Endothelial cell of umbilical vein (primary cell): ENCODE data around the gene LAMP1. TPM values are rescaled to one million over a fixed set of nuclear protein-coding genes. Genes with fewer than 3 reads are reported as not detected.

Source experiments
- BruUV-seq: library from RNA; stranded (reverse); fragments of 400-500 nt; replicated peaks from 2 replicates; lab custom pipeline; 2021; lab: Mats Ljungman, UMichigan
- CTCF ChIA-PET: fragments of 300-600, 350-600 bp; sonication (Branson Sonifier 250); formaldehyde crosslinking; loops from one replicate; lab custom pipeline; 2021; ENCODE audit warnings: antibody characterized with exemption, inconsistent platforms; lab: Charles Lee
- POLR2A ChIA-PET: fragments of 300-600, 350-600 bp; sonication (Branson Sonifier 250); formaldehyde crosslinking; loops from one replicate; lab custom pipeline; 2021; ENCODE audit warnings: antibody characterized with exemption, inconsistent platforms; lab: Charles Lee
- DNase-seq: peaks from one replicate; pipeline ENCODE4 v3.0.0-alpha.2; 2011; ENCODE audit warnings: low read depth, low spot score
- FAIRE-seq: peaks from 2 replicates; lab custom pipeline; 2011; peaks lifted over from hg19 to GRCh38; lab: Jason Lieb, UNC
- H2AFZ ChIP-seq: 2 replicates; pipeline ENCODE4 v1.6.0; 2012; ENCODE audit warnings: low read depth, low read length, control low read depth, inconsistent platforms
- H3K27ac ChIP-seq: 2 replicates; pipeline ENCODE4 v1.5.1; 2011; ENCODE audit warnings: low read depth, mild to moderate bottlenecking, control low read depth, low read length, moderate library complexity; ENCODE audit not compliant: insufficient read depth
- H3K27me3 ChIP-seq, 2 experiments: 2 replicates each; pipeline versions ENCODE4 v1.6.0 to v1.6.1; 2011; ENCODE audit warnings: low read length in 2 of 2, mixed read lengths in 1 of 2; ENCODE audit not compliant: control insufficient read depth in 2 of 2, insufficient read depth in 2 of 2
- H3K36me3 ChIP-seq, 2 experiments: 2 replicates in 1 of 2; 3 replicates in 1 of 2; pipeline ENCODE4 v1.5.1; 2011; ENCODE audit warnings: low read length in 2 of 2, mild to moderate bottlenecking in 1 of 2, moderate library complexity in 1 of 2; ENCODE audit not compliant: control insufficient read depth in 2 of 2, insufficient read depth in 2 of 2; ENCODE audit errors: extremely low read depth in 1 of 2
- H3K4me1 ChIP-seq: 3 replicates; pipeline ENCODE4 v1.5.1; 2011; ENCODE audit warnings: mild to moderate bottlenecking, low read length; ENCODE audit not compliant: control insufficient read depth, insufficient read depth; ENCODE audit errors: extremely low read depth
- H3K4me2 ChIP-seq: 2 replicates; pipeline ENCODE4 v1.6.1; 2011; ENCODE audit warnings: low read length, control low read depth, mixed read lengths; ENCODE audit not compliant: insufficient read depth
- H3K4me3 ChIP-seq, 3 experiments: fragments of 200-600 bp in 1 of 3; sonication (generic), shearing (Covaris generic) in 1 of 3; replicated peaks in 1 of 3; 2 replicates each; pipeline ENCODE4 v1.5.1; 2011 to 2016; ENCODE audit warnings: control low read depth in 3 of 3, low read length in 3 of 3, mild to moderate bottlenecking in 2 of 3, inconsistent platforms in 1 of 3, low read depth in 1 of 3, moderate library complexity in 1 of 3; ENCODE audit not compliant: insufficient read depth in 1 of 3
- H3K79me2 ChIP-seq: 2 replicates; pipeline ENCODE4 v1.6.0; 2012; ENCODE audit warnings: low read length, inconsistent platforms; ENCODE audit not compliant: control insufficient read depth, insufficient read depth
- H3K9ac ChIP-seq: replicated peaks from 2 replicates; pipeline ENCODE3; 2011; ENCODE audit warnings: low read length, control low read depth; ENCODE audit not compliant: insufficient read depth; ENCODE audit errors: extremely low read depth
- H3K9me1 ChIP-seq: replicated peaks from 3 replicates; pipeline ENCODE4 v1.6.0; 2011; ENCODE audit warnings: mild to moderate bottlenecking, low read length; ENCODE audit not compliant: control insufficient read depth, insufficient read depth; ENCODE audit errors: extremely low read depth
- H3K9me3 ChIP-seq: replicated peaks from 2 replicates; pipeline ENCODE4 v1.5.1; 2012; ENCODE audit warnings: low read length, inconsistent platforms; ENCODE audit not compliant: control insufficient read depth, insufficient read depth
- H4K20me1 ChIP-seq: replicated peaks from 2 replicates; pipeline ENCODE3; 2011; ENCODE audit warnings: mild to moderate bottlenecking, low read length; ENCODE audit not compliant: control insufficient read depth, insufficient read depth; ENCODE audit errors: extremely low read depth
- EZH2 ChIP-seq: IDR thresholded peaks from 2 replicates; pipeline ENCODE4 v1.6.1; 2012; ENCODE audit warnings: borderline replicate concordance, low read depth, mild to moderate bottlenecking, moderate library complexity, low read length, inconsistent platforms; ENCODE audit not compliant: severe bottlenecking
- FOS ChIP-seq: IDR thresholded peaks from 2 replicates; pipeline ENCODE4 v1.6.1; 2011; ENCODE audit warnings: mild to moderate bottlenecking, low read length, moderate library complexity, borderline replicate concordance; ENCODE audit not compliant: insufficient read depth
- GATA2 ChIP-seq: IDR thresholded peaks from 2 replicates; pipeline ENCODE4 v1.7.0; 2011; ENCODE audit warnings: low read depth, mild to moderate bottlenecking, moderate library complexity, mixed read lengths, low read length; ENCODE audit not compliant: insufficient read length, insufficient read depth
- JUN ChIP-seq: IDR thresholded peaks from 2 replicates; pipeline ENCODE4 v1.6.1; 2011; ENCODE audit warnings: borderline replicate concordance, low read depth; ENCODE audit not compliant: insufficient read length, insufficient read depth
- MYC ChIP-seq: IDR thresholded peaks from one replicate; pipeline ENCODE4 v1.6.1; 2011; ENCODE audit warnings: mild to moderate bottlenecking, low read depth, low read length
- POLR2A ChIP-seq: IDR thresholded peaks from 2 replicates; pipeline ENCODE4 v1.6.1; 2012; ENCODE audit warnings: low read depth, mild to moderate bottlenecking, control low read depth, low read length
- POLR2AphosphoS5 ChIP-seq: IDR thresholded peaks from 2 replicates; pipeline ENCODE4 v1.6.1; 2012; ENCODE audit warnings: low read depth, mild to moderate bottlenecking, control low read depth, low read length, moderate library complexity; ENCODE audit not compliant: insufficient read depth
- dilution Hi-C: fragments of 300-500 bp; cut with MboI; formaldehyde crosslinking; loops from one replicate; pipeline ENCODE4 v1.15.0; 2019; ENCODE audit warnings: low sequenced_read_pairs; ENCODE audit not compliant: extremely low pct_ligation_motif_present
- intact Hi-C: fragments of 100-400 bp; cut with micrococcal nuclease; formaldehyde crosslinking; loops from one replicate; pipeline ENCODE4 v1.10.0; 2022
- polyA plus RNA-seq, 4 experiments: library from polyadenylated mRNA; depleted of rRNA in 3 of 4; stranded (reverse) in 3 of 4; unstranded in 1 of 4; fragments of >200 nt; gene quantifications; 2 replicates each; pipeline versions ENCODE4 v1.2.1 to v1.2.3, GENCODE V29; 2011 to 2012; ENCODE audit warnings: missing spikeins in 1 of 4
- total RNA-seq: library from RNA; stranded (reverse); gene quantifications from 2 replicates; pipeline ENCODE4 v1.2.3, GENCODE V29; 2021
- TF ChIP-seq, protein P1 (sequence below): IDR thresholded peaks from 2 replicates; pipeline ENCODE4 v1.6.1; 2011; ENCODE audit not compliant: insufficient read depth, insufficient read length
- TF ChIP-seq, protein P2 (sequence below), 2 donors: IDR thresholded peaks; 1 replicate in 1 of 2; 2 replicates in 1 of 2; pipeline ENCODE4 v1.5.1; 2011; ENCODE audit warnings: low read length in 2 of 2, mild to moderate bottlenecking in 2 of 2, moderate library complexity in 2 of 2, control low read depth in 1 of 2, inconsistent platforms in 1 of 2, low read depth in 1 of 2; ENCODE audit not compliant: insufficient read depth in 1 of 2; ENCODE audit errors: extremely low read depth in 1 of 2

LAMP1 gene
- total and polyA plus RNA-seq, 2 donors (not counting 3 experiments of a cell fraction or from before 2014, with no cell fraction given), result 262 to 285 TPM

DNA sequence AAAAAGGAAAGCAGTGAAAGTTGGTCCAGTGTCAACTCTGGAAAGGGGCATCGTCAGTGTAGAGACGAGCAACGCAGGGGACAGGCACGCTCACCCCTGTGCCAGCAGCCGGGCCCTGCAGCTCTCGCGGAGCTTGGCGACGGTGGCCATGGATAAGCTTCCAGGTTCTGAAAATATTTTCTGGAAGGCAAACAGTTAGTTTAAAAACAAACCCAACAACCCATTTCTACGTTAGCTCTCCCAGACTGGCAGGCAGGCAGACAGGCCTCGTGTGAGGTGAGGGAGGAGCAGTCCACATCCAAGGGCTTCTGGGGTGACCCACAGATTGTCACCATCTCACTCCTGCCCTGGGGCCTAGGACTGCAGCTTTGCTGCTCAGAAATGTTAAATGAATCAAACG is 27.4 kb downstream of the LAMP1 start:
- H4K20me1 ChIP-seq, result no peaks in the 10 kb centered on the region
- CTCF ChIA-PET, result interaction anchor here (1.1 kb wide), 1 partner anchor 69 kb away, joined by 3 read pairs; no protein-coding TSS in a partner anchor
- dilution Hi-C loops, result no loop called here
- H3K4me3 ChIP-seq, result no peak overlapping the region
- no peaks in the 10 kb centered on the region for H3K4me1 ChIP-seq
- FAIRE-seq (no peak), DNase-seq (no peak)
- no peak overlapping the region for H2AFZ ChIP-seq
- H3K4me2 ChIP-seq, result no peak overlapping the region
- intact Hi-C loops, result no loop called here
- no peaks in the 10 kb centered on the region for H3K9me1 ChIP-seq
- no TSS peak for BruUV-seq
- H3K27ac ChIP-seq, result no peak overlapping the region
- no peak overlapping the region for H3K9ac ChIP-seq
- H3K9me3 ChIP-seq, result no peaks in the 10 kb centered on the region
- H3K79me2 ChIP-seq, result no peaks in the 10 kb centered on the region
- POLR2A ChIA-PET, result no interaction called here
- peaks cover 9 to 33% of the 10 kb centered on the region in 2 experiments for H3K36me3 ChIP-seq
- no peaks in the 10 kb centered on the region for H3K27me3 ChIP-seq
- TF ChIP-seq, protein P1, sequence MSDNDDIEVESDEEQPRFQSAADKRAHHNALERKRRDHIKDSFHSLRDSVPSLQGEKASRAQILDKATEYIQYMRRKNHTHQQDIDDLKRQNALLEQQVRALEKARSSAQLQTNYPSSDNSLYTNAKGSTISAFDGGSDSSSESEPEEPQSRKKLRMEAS, result no peak
- TF ChIP-seq GATA2 (no peak), POLR2AphosphoS5 (no peak), FOS (no peak), JUN (no peak), MYC (no peak), POLR2A (no peak), EZH2 (no peak)
- TF ChIP-seq, protein P2, sequence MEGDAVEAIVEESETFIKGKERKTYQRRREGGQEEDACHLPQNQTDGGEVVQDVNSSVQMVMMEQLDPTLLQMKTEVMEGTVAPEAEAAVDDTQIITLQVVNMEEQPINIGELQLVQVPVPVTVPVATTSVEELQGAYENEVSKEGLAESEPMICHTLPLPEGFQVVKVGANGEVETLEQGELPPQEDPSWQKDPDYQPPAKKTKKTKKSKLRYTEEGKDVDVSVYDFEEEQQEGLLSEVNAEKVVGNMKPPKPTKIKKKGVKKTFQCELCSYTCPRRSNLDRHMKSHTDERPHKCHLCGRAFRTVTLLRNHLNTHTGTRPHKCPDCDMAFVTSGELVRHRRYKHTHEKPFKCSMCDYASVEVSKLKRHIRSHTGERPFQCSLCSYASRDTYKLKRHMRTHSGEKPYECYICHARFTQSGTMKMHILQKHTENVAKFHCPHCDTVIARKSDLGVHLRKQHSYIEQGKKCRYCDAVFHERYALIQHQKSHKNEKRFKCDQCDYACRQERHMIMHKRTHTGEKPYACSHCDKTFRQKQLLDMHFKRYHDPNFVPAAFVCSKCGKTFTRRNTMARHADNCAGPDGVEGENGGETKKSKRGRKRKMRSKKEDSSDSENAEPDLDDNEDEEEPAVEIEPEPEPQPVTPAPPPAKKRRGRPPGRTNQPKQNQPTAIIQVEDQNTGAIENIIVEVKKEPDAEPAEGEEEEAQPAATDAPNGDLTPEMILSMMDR (IDR thresholded peaks at IDR 0.05; ENCODE audit: extremely low read depth in 1 of 2, insufficient read depth in 1 of 2, low read depth in 1 of 2, low read length in 2 of 2), result no peak
